Stimulated activated CD4-positive, alpha-beta T cell treated with anti-CD3 and anti-CD28 coated beads, TNF-alpha, amount 100 ng/mL, for 24 hours (primary cell): ENCODE data around the gene PSMB3.
A peak's percentile ranks its signal among the peaks of the same experiment; 100 is the strongest.
"Not testable (repeated sequence)": the region's sequence is repeated elsewhere in the genome, so short reads cannot be mapped to it uniquely, and the experiment has no call there.

Experiments
- DNase-seq, 3 experiments: peaks; one replicate each; pipeline ENCODE4 v3.0.0-alpha.2; 2020; ENCODE audit warnings: low read depth in 3 of 3

The PSMB3 gene

GRCh38 chr17:38749223-38750043, 3.1 kb upstream of the PSMB3 start:
- DNase-seq = no peak

- no peak for DNase-seq
Observed at GRCh38 chr17:38750044-38750311, 2.6 kb upstream of the PSMB3 start.

- DNase-seq = no peak
Observed at GRCh38 chr17:38750312-38751121, 2.0 kb upstream of the PSMB3 start.

- DNase-seq = no peak
Observed at GRCh38 chr17:38751144-38751807, 1.3 kb upstream of the PSMB3 start.

- peak; percentile 74 to 82 (median 80) for DNase-seq
Observed at GRCh38 chr17:38751808-38752307, 683 bp upstream of the PSMB3 start.

- no peak for DNase-seq
Observed at GRCh38 chr17:38753071-38753506, 548 bp downstream of the PSMB3 start.

GRCh38 chr17:38761612-38762011, 9.1 kb downstream of the PSMB3 start:
- DNase-seq = no peak

- DNase-seq = no peak
Observed at GRCh38 chr17:38762231-38762630, 9.7 kb downstream of the PSMB3 start.

- DNase-seq = no peak
Observed at GRCh38 chr17:38766341-38766740, 13.8 kb downstream of the PSMB3 start.

- DNase-seq = no peak
Observed at GRCh38 chr17:38768417-38768816, 15.9 kb downstream of the PSMB3 start.

GRCh38 chr17:38773258-38773657, 20.7 kb downstream of the PSMB3 start:
- DNase-seq = no peak

- DNase-seq = no peak
Observed at GRCh38 chr17:38777641-38778250, 25.2 kb downstream of the PSMB3 start.

- DNase-seq = no peak
Observed at GRCh38 chr17:38779965-38780752, 27.6 kb downstream of the PSMB3 start.

- no peak for DNase-seq
Observed at GRCh38 chr17:38783227-38783626, 30.7 kb downstream of the PSMB3 start.

GRCh38 chr17:38786372-38786771, 33.8 kb downstream of the PSMB3 start:
- no peak for DNase-seq

- not testable (repeated sequence) for DNase-seq
Observed at GRCh38 chr17:38787999-38788398, 35.5 kb downstream of the PSMB3 start.

GRCh38 chr17:38789185-38789584, 36.6 kb downstream of the PSMB3 start:
- DNase-seq = no peak

GRCh38 chr17:38790148-38790707, 37.7 kb downstream of the PSMB3 start:
- DNase-seq = not testable (repeated sequence)

- DNase-seq = no peak
Observed at GRCh38 chr17:38791162-38791561, 38.6 kb downstream of the PSMB3 start.

GRCh38 chr17:38794221-38794620, 41.7 kb downstream of the PSMB3 start:
- DNase-seq = no peak
